GM18520 (cell line): Measurements from ENCODE around the gene MAK.
A peak's percentile ranks its signal among the peaks of the same experiment; 100 is the strongest.
"Not testable (repeated sequence)": the region's sequence is repeated elsewhere in the genome, so short reads cannot be mapped to it uniquely, and the experiment has no call there.

Experiments
- ATAC-seq: cut with Tn5 transposase; IDR thresholded peaks from one replicate; pipeline ENCODE4 v1.9.1; 2021; ENCODE audit not compliant: unreplicated experiment

MAK gene

DNA sequence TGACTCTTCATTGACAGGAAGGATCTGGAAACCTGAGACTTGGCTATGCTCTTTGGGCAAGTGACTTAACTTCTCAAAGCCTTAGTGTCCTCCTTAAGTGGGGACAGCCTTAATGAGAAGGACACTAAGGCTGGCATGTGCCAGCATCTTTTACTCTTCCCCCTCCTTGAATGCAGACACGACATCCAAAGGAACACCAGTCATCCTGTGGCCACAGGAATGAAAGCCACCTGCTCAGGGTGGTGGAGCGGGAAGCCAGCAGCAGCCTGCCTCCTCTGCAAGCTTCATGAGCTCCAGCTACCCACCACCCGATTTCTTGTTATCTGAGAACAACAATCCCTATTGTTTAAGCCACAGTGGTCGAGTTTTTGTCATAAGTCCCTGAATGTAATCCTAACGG is 46.2 kb downstream of the MAK start:
- ATAC-seq: no peak

DNA sequence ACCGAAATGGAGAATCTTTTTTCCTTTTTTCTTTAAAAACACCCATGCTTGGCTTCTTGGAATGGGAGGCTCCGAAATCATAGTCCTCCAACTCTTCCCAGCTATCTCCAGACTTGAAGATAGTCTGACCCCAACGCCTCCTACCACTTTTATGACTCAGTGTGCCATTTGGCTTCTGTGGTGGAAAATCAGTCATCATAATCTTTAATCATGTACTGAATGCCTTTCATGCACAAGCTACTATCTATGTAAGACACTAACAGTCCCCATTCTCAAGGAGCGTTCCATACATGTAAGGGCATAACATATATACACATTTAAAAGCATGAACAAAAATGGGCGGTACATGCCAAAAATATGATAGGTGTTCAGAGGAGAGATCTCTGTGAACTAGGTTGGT is 46.7 kb downstream of the MAK start:
- no peak for ATAC-seq

DNA sequence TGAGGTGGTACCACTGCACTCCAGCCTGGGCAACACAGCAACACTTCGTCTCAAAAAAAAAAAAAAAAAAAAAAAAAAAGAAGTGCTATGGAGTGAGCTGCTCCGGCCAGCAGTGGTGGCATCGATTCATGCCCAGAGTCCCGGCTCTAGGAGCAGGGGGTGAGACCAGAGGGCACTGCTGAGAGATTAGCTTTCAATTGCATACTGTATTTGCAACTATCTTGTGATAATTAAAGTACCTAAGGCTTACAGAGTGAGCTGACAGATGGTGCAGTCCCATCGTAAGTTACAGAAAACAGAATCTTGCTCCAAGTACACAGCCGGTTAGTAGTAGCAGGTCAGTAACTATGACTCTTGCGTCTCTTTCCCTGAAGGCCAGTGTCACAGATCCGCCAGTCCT is 59.3 kb downstream of the MAK start:
- no peak for ATAC-seq

DNA sequence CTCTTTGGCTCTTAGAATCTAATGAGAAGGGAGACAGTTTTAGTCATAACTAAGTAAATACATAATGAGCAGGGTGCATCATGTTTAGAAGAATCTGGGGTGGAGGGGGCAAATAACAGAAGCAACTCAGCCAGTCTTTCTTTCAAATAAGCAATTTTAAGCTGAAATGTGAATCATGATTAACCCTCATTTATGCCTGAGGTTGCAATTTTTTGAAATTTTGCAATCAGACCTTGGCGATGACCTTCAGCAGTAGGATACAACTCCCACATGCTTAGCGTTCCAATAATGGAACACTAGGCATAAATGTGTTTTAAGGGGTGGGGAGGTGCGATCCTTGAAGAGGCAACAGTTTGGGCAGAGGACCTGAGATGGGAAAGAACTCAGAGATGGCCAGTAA is 60.1 kb downstream of the MAK start:
- ATAC-seq: no peak

DNA sequence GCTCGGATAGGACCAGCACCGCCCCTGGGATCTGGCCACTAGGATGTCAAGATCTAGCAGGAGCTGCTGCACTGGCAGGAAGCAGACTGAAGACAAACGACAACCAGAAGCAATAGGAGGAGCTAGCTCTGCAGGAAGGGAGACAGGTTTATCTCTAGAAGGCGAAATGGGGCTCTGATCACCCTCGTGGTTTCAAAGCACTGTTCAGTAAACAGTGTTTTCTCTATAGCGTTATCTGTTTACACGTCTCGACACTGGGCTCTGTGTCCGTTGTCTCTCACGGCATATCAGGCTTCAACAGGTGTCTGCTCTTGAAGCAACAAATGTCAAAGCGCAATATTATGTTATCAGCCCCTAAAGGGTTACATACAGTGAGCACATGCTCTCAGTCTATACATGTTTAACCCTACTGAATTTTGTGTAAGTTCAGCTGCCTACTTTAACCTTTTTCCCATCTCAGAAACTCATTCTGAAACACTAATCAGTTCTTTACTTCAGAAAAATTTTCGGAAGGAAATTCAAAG is 66.9 kb downstream of the MAK start:
- ATAC-seq: no peak

DNA sequence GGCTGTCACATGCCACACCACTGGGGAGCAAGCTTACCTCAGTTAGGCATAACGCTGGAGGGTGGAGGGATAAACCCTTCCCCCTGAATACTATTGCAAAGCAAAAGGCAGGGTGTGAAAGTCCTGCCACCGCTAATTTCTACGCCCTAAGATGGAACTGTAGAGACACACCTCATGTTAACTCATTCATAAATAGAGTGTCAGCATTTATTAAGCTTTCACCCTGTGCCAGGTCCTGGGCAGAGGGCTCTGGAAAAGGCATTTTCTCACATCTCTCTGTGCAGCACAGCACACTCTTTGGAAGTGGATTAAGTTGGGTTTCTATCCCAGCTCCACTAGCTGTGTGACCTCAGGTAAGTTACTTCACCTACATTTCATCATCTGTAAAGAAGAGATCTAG is 68.9 kb downstream of the MAK start:
- ATAC-seq: no peak

DNA sequence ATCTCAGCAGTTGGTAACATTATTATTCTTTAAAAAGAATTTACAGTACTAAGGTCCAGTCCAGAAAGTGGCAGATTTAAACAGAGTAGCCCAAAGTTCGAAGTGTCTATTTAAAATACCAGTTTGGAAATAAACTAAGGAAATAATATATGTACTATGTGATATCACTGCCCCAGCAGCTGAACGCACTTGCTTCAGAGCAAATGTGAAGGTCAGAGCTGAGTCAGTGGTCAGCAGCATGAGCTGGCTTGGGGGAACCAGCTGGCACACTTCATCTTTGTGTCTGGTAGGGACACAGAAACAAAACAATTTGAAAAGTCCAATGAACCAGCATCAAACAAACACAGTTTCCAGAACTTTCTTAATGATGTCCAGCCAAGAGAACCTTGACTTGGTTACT is 75.3 kb downstream of the MAK start:
- no peak for ATAC-seq

DNA sequence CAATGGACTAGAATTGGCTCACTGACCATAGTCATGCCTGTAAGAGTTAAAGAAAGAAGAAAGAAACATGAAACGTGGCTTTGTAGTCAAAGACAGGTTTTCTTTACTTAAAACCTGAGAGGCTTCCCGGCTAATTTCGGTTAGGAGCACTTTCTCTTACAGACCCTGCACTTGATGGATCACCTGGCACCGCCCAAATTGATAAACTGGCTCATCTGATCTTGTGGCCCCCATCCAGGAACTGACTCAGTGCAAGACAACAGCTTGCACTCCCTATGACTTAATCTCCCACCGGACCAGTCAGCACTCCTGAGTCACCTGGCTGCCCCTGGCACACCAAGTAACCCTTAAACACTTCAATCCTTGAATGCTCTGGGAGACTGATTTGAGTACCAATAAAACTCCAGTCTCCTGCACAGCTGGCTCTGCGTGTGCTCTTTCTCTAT is 78.4 kb downstream of the MAK start:
- ATAC-seq: no peak

DNA sequence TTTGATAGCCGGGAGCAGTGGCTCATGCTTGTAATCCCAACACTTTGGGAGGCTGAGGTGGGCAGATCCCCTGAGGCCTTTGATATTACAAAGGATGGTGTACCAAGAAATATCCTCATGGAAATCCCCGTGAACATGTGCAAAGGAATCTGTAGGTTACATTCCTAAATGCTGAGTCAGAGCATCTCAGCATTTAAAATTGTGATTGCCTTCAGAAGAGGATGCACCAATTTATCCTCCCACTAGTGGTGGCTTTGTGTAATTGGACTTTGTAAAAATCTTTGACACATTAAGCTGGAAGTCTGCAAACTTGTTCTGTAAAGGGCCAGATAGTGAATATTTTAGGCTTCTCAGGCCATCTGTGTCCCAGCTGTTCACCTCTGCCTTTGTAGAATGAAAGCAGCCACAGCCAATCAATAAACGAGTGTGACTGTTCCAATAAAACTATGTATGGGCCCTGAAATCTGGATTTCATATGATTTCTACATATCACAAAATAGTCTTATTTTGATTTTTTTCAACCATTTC is 79.0 kb downstream of the MAK start:
- peak; percentile 55 for ATAC-seq

DNA sequence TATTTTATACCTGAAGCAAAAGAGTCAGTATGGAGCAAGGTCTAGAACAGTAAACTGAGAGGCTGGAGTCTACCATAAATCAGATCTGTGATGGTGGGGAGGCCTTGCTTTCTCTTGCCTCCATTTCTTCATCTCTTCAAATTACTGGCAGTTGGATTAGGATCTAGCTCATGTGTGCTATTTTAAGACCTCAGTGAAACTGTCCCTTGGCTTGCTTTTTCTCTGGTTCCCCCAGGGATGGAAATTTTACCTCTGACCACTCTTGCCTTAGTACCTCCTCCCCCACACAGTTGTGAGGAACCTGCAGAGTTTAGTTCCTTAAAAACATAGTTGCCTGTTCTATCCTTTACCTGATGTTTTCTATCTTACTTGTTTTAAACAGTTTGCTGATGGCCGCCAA is 82.3 kb downstream of the MAK start:
- ATAC-seq: no peak

DNA sequence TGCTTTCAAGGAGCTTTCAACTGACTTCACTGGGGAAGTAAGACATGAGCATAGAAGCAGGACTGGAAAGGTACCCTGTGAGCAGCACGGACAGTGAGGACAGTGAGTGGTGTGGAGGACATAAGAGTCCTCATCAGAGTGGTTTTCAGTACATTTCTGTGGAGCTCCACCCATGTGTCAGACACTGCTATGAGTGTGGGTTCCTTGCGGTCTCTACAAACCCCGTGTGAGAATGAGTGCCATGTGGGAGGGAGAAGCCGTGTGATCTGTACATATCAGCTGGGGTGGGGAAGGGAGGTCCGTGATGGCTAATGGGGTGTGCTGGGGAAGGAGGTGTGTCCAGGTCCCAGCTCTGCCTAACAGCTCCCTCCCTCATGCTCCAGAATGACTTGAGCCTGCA is 86.6 kb downstream of the MAK start:
- ATAC-seq: not testable (repeated sequence)

DNA sequence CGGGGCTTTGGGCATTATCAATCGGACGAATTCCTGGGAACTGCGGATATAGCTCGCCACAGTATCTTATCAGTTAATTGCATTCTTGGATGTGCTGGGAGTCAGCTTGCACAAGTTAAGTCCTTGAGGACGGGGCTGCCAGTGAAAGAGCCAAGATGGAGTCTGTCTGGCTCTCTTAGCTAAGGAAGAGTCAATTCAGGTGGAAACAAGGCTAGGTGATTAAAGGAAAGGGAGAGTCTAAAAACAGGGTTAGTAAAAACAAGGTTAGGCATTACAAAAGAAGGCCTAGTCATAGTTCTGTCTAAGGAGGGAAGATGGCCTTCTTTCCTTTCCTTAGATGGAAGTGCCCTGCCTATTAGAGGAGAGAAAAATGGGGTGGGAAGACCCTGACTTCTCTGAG is 87.8 kb downstream of the MAK start:
- ATAC-seq: not testable (repeated sequence)

DNA sequence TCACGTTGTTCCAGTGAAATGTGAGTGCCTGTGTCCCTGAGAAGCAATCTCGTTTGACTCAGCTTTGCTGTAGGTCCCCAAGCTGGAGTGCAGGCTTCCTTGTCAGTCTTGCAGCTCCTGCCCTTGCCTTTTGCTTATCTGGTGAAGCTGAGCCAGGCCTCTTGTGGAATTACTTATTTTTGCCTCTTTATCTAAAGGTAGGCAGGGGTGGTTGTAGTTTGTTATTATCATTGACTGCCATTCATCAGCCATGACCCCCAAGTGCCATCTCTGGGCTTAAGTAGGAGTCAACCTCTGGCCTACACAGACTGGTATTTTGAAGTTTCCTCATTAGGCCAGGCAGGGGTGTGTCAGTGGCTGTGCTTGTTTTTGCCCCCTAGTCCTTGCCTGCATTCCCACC is 88.6 kb downstream of the MAK start:
- no peak for ATAC-seq

DNA sequence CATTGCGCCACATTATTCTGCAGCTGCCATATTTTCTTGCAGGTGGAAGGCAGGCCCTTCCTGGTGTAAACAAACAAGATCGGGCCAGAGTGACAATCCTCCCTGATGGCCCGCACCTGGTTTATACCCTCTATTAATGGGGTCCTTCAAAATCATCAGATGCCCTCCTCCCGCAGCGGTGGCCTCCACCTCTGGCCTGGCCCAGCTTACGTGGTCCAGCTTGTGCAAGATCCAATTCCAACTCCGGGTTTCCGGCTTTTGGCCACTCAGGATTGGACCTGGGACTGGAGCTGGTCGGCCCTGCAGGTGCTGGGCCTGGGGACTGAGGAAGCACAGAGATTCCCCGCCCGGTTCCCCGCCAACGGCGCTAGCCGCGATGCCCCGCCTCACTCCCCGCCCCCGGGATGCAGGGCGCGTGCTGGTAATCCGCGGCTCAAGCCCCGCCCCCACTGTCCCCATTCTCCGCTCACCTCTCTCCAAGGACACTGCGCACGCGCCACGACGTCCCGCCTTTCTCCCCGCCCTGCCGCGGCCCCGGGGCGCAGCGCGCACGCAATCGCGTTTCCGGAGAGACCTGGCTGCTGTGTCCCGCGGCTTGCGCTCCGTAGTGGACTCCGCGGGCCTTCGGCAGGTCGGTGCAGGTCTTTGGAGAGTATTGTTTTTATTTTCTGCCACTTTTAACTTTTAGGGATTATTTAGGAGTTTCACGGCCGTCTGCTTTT is 90.9 kb downstream of the MAK start, which contains the start of gene TMEM14B:
Gene TMEM14B (plus strand): TSS at position 555 of the 722 bp plus-strand sequence. CDS start 1,441 bp downstream, outside the sequence.
- peak; percentile 93 for ATAC-seq

DNA sequence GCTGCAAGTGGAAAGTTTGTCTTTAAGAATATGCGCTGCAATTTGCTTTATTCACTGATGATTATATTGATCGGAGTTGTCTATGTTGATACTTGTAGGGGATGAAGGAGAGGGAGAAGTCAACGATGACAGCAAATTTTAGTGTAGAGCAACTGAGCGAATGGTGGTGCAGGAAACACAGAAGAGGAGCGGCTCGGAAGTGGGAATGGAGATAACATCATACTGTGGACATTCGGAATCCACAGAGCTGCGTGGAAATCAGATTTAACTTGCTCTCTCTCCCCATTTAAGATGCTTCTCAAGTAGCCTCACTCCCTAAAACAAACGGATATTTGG is 91.5 kb downstream of the MAK start:
- no peak for ATAC-seq

DNA sequence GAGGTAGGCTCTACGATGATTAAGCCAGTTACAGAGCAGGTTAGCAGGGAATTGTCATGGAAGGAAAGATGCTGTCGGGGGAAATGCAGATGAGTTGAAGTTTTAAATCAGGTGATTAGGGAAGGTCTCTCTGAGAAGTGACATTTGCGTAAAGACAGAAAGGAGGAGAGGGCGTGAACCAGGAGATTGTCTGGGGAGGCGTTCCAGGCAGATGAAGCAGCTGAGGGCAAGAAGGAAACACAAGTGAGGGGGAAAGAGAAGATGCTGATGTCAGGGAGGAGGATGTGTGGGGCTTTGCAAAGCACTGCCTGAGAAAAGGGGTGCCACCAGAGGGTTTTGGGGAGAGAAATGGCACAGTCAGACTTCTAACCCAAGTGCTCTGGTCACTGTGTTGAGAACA is 93.2 kb downstream of the MAK start:
- no peak for ATAC-seq

DNA sequence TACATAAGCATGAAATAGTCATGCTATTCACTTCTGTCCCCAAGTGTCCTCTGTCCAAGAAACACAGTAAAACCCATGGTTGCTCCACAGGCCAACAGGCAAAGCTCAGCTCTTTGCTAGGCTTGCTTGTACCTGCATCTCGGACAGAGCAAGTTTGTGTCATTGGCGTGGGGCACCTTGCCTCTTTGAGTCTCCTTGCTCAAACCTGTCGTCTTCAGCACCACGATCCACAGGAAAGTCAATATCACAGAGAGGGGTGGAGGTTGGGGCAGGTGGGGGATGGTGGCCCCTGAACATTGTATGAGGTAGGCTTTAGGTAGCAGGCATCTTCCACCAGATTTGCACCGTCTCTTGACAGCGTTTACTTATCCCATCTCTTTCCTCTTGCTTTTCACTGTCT is 94.8 kb downstream of the MAK start:
- no peak for ATAC-seq

DNA sequence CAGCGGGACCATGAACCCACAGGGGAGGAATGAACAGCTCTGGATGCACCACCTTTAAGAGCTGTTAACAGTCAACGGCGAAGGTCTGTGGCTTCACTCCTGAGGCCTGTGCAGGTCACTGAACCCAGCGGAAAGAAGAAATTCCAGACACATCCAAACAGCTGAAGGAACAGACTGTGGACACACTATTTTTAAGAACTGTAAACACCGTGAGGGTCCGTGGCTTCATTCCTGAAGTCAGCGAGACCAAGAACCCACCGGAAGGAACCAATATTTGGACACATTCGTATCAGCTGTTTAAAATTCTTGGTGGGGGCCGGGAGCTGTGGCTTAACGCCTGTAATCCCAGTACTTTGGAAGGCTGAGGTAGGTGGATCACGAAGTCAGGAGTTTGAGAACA is 96.1 kb downstream of the MAK start:
- ATAC-seq: no peak

DNA sequence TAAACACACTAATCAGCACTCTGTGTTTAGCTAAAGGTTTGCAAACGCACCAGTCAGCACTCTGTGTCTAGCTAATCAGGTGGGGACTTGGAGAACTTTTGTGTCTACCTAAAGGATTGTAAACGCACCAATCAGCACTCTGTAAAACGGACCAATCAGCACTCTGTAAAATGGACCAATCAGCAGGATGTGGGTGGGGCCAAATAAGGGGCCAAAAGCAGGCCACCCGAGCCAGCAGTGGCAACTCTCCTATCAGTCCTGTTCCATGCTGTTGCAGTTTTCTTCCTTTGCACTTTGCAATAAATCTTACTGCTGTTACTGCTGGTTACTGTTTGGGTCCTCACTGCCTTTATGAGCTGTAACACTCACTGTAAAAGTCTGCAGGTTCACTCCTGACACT is 96.7 kb downstream of the MAK start:
- ATAC-seq: not testable (repeated sequence)

DNA sequence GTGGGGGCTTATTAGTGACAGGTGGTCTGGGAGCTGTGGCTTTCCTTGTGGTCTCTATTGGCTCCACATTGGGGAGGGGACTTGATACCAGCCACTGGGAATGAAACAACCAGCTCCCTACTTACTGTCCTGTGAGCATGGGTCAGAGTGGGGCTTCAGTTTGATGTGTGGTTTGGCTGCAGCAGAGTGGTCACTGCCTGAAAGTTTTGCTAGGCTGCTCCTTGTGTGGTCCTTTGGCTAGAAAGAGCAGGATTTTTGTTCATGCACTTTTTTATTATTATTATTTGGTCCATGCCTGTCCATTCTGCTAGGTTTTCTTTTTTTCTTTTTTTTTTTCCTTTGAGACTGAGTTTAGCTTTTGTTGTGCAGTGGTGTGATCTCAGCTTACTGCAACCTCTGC is 98.3 kb downstream of the MAK start:
- ATAC-seq: no peak

DNA sequence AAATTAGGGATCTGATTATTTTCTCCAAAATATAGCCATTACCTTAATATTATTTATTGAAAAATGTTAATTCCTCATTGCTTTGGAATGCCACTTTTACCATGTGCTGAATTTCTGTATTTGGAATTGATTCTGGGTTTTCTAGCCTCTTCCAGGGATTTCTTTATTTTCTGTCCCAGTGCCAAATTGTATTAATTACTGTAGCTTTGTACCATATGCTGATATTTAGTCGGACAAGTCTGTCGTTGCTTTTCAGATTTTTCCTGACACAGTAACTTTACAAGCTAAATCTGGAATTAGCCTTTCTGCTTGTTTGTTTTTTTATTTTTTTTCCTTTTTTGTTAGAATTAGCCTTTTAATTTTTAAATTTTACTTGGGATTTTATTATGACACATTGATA is 101.6 kb downstream of the MAK start:
- ATAC-seq: no peak

DNA sequence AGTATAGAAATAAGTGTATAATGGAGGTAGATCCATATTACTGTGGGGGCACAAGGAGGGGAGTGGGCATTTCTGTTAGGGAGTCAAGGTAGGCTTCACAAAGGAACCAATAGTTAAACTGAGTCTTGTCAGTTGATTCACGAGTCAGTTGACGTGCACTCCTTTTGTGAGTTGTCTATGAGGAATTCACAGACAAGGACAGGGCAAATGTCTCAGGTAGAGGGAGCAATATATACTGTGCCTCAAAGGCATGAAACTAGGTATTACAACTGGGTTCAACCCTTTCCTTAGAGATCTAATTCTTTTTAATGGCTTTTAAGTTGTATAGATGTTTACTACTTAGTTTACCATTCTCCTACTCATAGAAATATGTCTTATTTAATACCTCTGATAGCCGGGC is 104.5 kb downstream of the MAK start:
- no peak for ATAC-seq

DNA sequence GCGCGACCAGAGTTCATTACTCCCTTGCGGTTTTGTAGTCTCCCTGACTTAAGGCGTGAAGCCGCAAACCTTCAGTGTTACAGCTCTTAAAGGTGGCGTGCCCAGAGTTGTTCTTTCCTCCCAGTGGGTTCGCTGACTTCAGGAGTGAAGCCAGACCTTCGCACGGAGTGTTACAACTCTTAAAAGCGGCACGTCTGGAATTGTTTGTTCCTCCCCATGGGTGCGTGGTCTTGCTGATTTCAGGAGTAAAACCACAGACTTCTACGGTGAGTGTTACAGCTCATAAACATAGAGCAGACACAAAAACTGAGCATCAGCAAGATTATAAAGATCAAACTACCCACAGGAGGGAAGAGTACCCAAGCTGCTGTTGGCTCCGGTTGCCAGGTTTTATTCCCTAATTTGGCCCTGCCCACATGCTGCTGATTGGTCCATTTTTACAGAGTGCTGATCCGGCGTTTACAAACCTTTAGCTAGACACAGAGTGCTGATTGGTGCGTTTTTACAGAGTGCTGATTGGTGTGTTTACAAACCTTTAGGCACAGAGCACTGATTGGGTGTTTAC is 105.1 kb downstream of the MAK start:
- no peak for ATAC-seq
